ENCODE results near the gene GRID1. TPM values are rescaled to one million over a fixed set of nuclear protein-coding genes. Genes with fewer than 3 reads are reported as not detected.

GRID1 gene
- total RNA-seq, 1 experiment from 2014 or later = not detected

GRCh38 chr10:85993840-85994507, 372.6 kb downstream of the GRID1 start:
- Histone ChIP-seq H3K9me3 (ENCODE audit: low read length) (no peaks in the 10 kb centered on the region), H3K4me3 (ENCODE audit: low read length) (no peak overlapping the region), H3K9me2 (replicated peaks; ENCODE audit: low read length) (no peaks in the 10 kb centered on the region), H3K9ac (ENCODE audit: low read length) (no peak overlapping the region), H3K4me1 (ENCODE audit: insufficient read depth, low read length) (no peaks in the 10 kb centered on the region), H4K20me1 (ENCODE audit: low read length) (no peaks in the 10 kb centered on the region), H2AFZ (ENCODE audit: low read length) (no peak overlapping the region), H3K27ac (ENCODE audit: low read length) (no peak overlapping the region), H3K79me2 (ENCODE audit: low read length) (no peaks in the 10 kb centered on the region), H3K4me2 (ENCODE audit: low read length) (no peak overlapping the region), H3K27me3 (ENCODE audit: low read length) (no peaks in the 10 kb centered on the region), H3F3A (ENCODE audit: low read length, unreplicated experiment) (no peaks in the 10 kb centered on the region), H3K36me3 (ENCODE audit: low read depth, low read length) (no peaks in the 10 kb centered on the region)
- POLR2A ChIA-PET (ENCODE audit: unreplicated experiment) = no interaction called here
- TF ChIP-seq EZH2phosphoT487 (IDR thresholded peaks at IDR 0.05; ENCODE audit: borderline replicate concordance, low read length) (no peak), EZH2 (IDR thresholded peaks at IDR 0.05; ENCODE audit: low read length, unreplicated experiment) (no peak)
- TF ChIP-seq, protein P1, sequence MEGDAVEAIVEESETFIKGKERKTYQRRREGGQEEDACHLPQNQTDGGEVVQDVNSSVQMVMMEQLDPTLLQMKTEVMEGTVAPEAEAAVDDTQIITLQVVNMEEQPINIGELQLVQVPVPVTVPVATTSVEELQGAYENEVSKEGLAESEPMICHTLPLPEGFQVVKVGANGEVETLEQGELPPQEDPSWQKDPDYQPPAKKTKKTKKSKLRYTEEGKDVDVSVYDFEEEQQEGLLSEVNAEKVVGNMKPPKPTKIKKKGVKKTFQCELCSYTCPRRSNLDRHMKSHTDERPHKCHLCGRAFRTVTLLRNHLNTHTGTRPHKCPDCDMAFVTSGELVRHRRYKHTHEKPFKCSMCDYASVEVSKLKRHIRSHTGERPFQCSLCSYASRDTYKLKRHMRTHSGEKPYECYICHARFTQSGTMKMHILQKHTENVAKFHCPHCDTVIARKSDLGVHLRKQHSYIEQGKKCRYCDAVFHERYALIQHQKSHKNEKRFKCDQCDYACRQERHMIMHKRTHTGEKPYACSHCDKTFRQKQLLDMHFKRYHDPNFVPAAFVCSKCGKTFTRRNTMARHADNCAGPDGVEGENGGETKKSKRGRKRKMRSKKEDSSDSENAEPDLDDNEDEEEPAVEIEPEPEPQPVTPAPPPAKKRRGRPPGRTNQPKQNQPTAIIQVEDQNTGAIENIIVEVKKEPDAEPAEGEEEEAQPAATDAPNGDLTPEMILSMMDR (conservative IDR thresholded peaks at IDR 0.05; ENCODE audit: low read depth, low read length) = no peak
- ATAC-seq (no peak), DNase-seq (no peak)
- intact Hi-C loops (cut with micrococcal nuclease) = no loop called here
- CTCF ChIA-PET = no interaction called here
- no TSS peak for BruUV-seq (replicated peaks)

DNA sequence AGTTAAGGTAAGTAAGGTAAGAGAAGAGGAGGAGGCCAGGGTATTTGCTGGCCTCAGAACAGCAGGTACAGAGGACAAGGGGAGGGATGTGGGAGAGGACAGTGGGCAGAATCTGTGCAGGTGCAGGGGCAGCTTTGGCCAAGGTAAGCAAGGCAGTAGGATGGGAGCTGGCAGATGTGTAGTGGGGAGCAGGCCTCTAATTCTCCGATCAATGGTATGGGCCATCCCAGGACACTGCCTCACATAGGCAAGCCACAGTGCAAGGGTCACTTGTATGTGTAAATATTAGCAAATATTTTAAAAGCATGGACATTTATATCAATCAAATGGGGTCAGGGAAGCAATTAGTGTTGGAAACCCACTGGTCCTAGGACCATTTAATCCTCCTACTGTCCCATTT, 373.5 kb downstream of the GRID1 start:
- Histone ChIP-seq H3F3A (ENCODE audit: low read length, unreplicated experiment) (no peaks in the 10 kb centered on the region), H3K27ac (ENCODE audit: low read length) (no peak overlapping the region), H4K20me1 (ENCODE audit: low read length) (no peaks in the 10 kb centered on the region), H3K79me2 (ENCODE audit: low read length) (no peaks in the 10 kb centered on the region), H3K36me3 (ENCODE audit: low read depth, low read length) (no peaks in the 10 kb centered on the region), H3K9ac (ENCODE audit: low read length) (no peak overlapping the region), H3K27me3 (ENCODE audit: low read length) (no peaks in the 10 kb centered on the region), H3K4me1 (ENCODE audit: insufficient read depth, low read length) (no peaks in the 10 kb centered on the region), H3K4me3 (ENCODE audit: low read length) (no peak overlapping the region), H2AFZ (ENCODE audit: low read length) (no peak overlapping the region), H3K9me3 (ENCODE audit: low read length) (no peaks in the 10 kb centered on the region), H3K4me2 (ENCODE audit: low read length) (no peak overlapping the region), H3K9me2 (replicated peaks; ENCODE audit: low read length) (no peaks in the 10 kb centered on the region)
- BruUV-seq (replicated peaks) = no TSS peak
- no peak for ATAC-seq
- ChIA-PET CTCF (no interaction called here), POLR2A (ENCODE audit: unreplicated experiment) (no interaction called here)
- TF ChIP-seq EZH2 (IDR thresholded peaks at IDR 0.05; ENCODE audit: low read length, unreplicated experiment) (no peak), EZH2phosphoT487 (IDR thresholded peaks at IDR 0.05; ENCODE audit: borderline replicate concordance, low read length) (no peak)
- DNase-seq = no peak
- intact Hi-C loops (cut with micrococcal nuclease) = no loop called here

GRCh38 chr10:85992324-85992723, 374.3 kb downstream of the GRID1 start:
- BruUV-seq (replicated peaks) = no TSS peak
- H4K20me1 ChIP-seq (ENCODE audit: low read length) = no peaks in the 10 kb centered on the region
- H3K9ac ChIP-seq (ENCODE audit: low read length) = no peak overlapping the region
- no peak overlapping the region for H3K4me2 ChIP-seq (ENCODE audit: low read length)
- TF ChIP-seq, protein P1 (conservative IDR thresholded peaks at IDR 0.05; ENCODE audit: low read depth, low read length) = no peak
- no peak for TF ChIP-seq EZH2phosphoT487 (IDR thresholded peaks at IDR 0.05; ENCODE audit: borderline replicate concordance, low read length)
- TF ChIP-seq EZH2 (IDR thresholded peaks at IDR 0.05; ENCODE audit: low read length, unreplicated experiment) = no peak
- no peaks in the 10 kb centered on the region for H3K9me2 ChIP-seq (replicated peaks; ENCODE audit: low read length)
- no peak overlapping the region for H2AFZ ChIP-seq (ENCODE audit: low read length)
- intact Hi-C loops (cut with micrococcal nuclease) = no loop called here
- no peaks in the 10 kb centered on the region for H3F3A ChIP-seq (ENCODE audit: low read length, unreplicated experiment)
- no peaks in the 10 kb centered on the region for H3K9me3 ChIP-seq (ENCODE audit: low read length)
- no peak for DNase-seq
- no peak overlapping the region for H3K27ac ChIP-seq (ENCODE audit: low read length)
- ChIA-PET CTCF (no interaction called here), POLR2A (ENCODE audit: unreplicated experiment) (no interaction called here)
- H3K79me2 ChIP-seq (ENCODE audit: low read length) = no peaks in the 10 kb centered on the region
- no peaks in the 10 kb centered on the region for H3K4me1 ChIP-seq (ENCODE audit: insufficient read depth, low read length)
- H3K4me3 ChIP-seq (ENCODE audit: low read length) = no peak overlapping the region
- ATAC-seq = no peak
- H3K36me3 ChIP-seq (ENCODE audit: low read depth, low read length) = no peaks in the 10 kb centered on the region
- no peaks in the 10 kb centered on the region for H3K27me3 ChIP-seq (ENCODE audit: low read length)

Data from PC-3 (cell line).